NCI-H1436 (cell line): ENCODE results near the gene DUS3L.

ENCODE experiments used
- DNase-seq: peaks from one replicate; lab custom pipeline; 2025; lab: John Stamatoyannopoulos, UW

The DUS3L gene

GRCh38 chr19:5821521-5822180 is 30.7 kb upstream of the DUS3L start:
- DNase-seq, result no peak

GRCh38 chr19:5820785-5821184 is 29.8 kb upstream of the DUS3L start:
- no peak for DNase-seq

- no peak for DNase-seq
Observed at GRCh38 chr19:5818594-5818993, 27.6 kb upstream of the DUS3L start.

DNA sequence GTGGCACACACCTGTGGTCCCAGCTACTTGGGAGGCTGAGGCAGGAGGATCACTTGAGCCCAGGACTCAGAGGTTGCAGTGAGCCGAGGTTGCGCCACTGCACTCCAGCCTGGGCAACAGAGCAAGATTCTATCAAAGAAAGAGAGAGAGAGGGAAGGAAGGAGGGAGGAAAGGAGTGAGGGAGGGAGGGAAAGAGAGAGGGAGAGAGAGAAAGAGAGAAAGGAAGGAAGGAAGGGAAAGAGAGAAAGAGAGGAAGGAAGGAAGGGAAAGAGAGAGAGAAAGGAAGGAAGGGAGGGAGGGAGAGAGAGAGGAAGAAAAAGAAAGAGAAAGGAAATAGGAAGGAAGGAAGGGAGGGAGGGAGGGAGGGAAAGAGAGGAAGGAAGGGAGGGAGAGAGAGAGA is 26.3 kb upstream of the DUS3L start:
- DNase-seq, result no peak

DNA sequence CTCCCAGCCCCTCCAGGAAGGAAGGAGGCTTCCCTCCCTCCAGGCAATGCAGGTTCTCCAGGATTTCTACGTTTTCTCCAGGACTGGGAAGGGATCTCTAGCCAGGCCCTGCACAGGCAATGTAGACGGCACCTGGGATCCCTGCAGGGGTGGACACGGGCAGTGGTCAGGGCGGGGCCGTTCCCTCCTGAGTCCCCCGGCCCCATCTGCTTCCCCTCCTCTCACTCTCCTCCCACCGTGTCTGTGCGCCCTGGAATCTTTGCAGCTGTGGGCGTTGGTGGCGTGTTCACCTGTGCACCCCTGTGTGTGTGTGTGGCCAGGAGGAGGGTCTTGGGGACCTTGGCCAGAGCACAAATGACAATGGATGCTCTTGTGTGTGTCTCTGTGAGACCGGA is 23.9 kb upstream of the DUS3L start:
- no peak for DNase-seq

GRCh38 chr19:5814123-5814851 is 23.3 kb upstream of the DUS3L start:
- DNase-seq, result no peak

DNA sequence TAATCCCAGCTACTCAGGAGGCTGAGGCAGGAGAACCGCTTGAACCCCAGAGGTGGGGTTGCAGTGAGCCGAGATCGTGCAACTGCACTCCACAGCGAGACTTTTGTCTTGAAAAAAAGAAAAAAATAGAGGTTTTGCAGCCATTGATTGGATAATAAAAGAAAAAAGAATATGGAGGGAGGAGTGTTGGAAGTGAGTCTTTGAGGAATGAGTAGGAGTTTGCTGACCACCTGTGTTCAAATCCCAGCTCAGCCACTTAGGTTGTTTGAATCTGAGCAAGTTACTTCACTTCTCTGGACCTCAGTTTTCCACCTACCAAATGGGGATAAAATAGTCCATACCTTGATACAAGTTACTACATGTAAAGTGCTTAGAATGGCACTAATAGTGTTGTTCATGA is 20.2 kb upstream of the DUS3L start:
- no peak for DNase-seq

GRCh38 chr19:5809469-5809868 is 18.5 kb upstream of the DUS3L start:
- DNase-seq, result no peak

DNA sequence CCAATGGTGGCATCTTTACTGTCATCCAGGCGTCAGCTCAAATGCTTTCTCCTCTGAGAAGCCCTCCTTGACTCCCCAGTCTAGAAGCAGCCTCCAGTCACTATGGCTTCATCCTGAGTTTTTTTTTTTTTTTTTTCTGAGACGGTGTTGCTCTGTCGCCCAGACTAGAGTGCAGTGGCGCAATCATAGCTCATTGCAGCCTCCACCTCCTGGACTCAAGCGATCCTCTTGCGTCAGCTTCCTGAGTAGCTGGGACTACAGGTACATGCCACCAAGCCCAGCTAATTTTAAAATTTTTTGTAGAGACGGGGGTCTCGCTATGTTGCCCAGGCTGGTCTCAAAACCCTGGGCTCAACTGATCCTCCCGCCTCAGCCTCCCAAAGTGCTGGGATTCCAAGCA is 18.1 kb upstream of the DUS3L start:
- no peak for DNase-seq

- DNase-seq, result no peak
Observed at GRCh38 chr19:5808120-5808816, 17.3 kb upstream of the DUS3L start.

DNA sequence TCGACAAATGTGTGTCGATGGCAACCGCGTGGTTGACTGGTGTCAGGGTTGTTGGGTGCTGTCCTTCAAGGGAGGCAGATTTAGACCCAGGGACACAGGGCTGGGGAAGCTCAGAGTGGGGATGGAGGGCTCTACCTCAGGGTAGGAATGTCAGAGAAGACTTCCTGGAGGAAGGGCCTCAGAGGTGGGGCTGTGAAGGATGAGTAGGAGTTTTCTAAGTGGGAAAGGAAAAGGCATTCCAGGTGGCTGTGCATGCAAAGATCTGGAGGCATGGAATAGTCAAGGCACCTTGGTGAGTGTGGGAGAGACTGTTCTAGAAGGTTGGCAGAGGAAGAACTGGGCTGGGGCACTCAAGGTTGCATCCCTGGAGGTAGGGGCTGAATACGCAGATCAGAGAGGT is 15.9 kb upstream of the DUS3L start:
- no peak for DNase-seq

DNA sequence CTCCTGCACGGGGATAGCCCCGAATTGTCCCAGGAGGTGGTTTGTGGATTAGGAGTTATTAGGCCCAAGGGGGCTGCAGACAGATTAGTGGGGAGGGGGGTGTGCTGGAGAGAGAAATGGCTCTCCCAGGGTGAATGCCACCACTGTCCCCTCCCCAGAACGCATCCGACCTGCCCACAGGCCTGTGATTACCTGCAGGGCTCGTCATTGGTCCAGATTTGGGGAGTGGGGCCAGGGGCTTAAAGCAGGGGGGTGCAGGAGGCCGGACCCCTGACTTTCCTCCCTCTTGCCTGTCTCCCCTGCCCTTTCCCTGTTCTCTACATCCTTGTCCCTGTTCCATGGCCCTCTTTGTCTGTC is 15.1 kb upstream of the DUS3L start:
- no peak for DNase-seq

GRCh38 chr19:5805462-5806132 is 14.6 kb upstream of the DUS3L start:
- peak; percentile 84 for DNase-seq

DNA sequence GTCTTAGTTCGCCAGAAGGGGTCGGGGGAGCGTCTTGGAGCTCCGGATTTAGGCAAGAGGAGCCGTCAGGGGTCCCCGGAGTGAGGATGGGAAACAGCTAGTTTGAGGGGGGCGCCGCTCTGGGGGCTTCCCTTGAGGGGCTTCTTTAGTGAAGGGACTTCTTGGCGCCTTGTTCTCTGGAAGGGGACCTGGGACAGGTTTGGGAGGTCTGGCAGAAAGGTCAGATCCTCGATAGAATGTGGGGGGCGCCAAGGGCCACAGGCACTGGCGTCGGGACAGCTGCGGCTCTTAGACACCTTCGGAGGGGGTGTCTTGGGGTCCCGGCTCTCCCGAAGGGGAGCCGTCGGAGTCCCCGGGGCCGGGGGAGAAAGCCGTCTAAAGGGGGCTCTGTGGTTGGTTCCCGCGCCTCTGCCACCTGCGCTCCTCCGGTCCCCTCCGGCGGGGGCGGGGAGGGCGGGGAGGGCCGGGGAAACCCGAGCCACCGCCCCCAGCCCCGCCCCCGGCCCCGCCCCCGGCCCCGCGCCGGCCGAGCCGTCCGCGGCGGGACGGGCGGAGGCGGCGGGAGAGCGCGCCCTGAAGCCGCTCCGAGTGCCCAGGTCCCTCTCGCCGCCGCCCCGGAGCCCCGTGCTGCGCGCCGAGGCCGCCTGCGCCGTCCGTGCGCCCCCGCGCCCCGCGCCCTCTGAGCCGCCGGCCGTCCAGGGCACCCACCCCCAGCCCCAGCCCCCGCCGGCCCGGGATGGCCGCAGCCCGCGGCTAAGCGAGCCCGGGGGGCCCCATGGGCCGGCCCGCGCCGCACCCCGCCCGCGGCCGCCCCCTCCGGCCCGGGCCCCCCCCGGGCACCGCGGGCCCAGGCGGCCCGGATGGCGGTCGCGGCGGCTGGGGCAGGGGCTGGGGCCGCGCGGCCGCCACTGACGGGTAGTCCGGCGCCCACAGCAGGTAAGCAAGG is 13.8 kb upstream of the DUS3L start, which contains the start of gene NRTN:
Gene NRTN (plus strand): TSS at position 552 of the 946 bp plus-strand sequence. CDS start 19,099 bp downstream, outside the sequence.
- peak; percentile 60 for DNase-seq

DNA sequence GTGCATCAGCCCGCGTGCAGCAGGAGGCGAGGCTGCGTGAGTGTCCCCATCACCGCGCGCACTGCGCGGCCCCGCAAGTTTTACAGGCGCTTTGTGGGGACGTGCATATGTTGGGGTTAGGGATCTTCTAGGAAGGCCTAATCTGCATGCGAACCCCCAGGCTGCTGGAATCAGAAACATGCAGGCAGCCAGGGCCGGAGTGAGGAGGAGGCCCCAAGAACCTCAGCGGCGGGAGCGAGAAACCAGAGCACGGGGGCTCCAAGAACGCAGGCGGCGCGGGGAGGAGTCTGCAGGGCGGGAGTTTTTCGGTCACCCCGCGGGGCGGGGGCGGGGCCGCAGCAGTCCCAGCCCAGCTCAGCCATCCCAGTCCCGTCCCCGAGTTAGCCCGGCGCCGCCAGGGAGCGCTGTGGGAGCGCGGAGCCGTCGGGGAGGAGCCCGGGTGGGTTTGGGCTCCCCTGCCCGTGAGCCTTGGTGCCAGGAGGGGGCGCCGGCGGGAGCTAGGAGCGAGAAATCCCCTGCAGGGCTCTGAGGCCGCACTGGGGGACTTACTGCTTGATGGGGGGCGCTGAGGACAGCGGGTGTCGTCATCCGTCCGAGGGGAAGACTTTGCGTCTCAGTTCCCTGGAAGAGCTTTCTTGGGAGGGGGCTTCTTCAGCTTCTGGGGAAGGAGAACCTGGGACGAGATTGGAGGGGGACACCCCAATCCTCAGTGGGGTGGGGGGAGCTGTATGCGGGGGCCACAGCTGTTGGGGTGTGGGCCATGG is 13.0 kb upstream of the DUS3L start:
- peak; percentile 95 for DNase-seq

DNA sequence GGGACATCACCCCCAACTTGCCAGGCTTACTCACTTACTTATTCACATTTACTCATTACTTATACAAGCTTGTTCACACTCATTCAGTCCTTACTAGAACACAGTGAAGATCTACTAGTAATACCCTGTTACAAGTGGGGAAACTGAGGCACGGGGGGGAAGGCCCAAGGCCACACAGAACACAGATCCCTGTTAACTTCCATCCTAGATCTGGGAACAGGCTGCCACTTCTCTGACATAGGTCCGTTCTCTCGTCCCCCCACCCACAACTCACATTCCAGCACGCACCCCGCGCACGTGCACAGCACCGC is 12.4 kb upstream of the DUS3L start:
- no peak for DNase-seq

- DNase-seq, result peak; percentile 35
Observed at GRCh38 chr19:5801796-5802619, 11.0 kb upstream of the DUS3L start.

DNA sequence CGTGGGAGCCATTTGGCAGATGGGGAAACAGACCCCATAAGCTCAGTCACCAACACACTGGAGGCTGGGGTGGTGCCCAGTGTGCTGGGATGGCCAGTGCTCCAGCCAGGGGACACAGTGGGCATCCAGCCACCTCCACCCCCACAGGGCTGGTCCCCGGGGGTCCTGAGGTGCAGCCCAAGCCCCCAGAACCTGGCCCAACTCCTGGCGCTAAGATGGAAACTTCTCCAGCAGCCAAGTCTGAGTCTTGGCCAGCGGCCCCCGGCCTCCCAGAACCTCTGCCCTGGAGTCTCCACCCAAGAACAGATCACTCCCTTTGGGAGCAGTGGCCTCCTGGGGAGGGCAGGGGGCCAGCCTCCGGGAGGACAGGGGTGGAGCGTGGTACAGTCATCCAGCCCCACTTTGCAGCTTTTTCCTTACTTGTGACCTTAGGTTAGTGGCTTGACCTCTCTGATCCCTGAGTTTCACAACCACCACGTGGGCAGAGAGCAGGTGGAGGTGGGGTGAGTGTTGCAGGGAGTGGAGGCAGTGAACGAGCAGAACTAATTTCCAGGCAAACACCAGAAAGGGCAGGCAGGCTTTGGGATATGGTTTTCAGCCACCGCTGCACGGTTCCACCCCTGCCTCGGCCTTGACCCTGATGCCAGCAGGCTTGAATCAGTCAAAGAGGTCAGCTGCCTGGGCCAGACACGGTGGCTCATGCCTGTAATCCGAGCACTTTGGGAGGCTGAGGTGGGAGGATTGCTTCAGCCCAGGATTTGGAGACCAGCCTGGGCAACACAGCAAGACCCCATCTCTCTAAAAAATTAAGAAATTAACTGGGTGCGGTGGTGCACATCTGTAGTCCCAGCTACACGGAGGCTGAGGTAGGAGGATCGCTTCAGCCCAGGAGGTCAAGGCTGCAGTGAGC is 9.7 kb upstream of the DUS3L start:
- no peak for DNase-seq
